Nephron progenitor cell (in vitro differentiated cells): ENCODE measurements around the gene NEMP1.

Experiments used
- DNase-seq: peaks from one replicate; pipeline ENCODE4 v3.0.0; 2021
- H3K27ac Mint-ChIP-seq: 2 replicates; pipeline ENCODE4 v1.8.0; 2021; ENCODE audit warnings: mild to moderate bottlenecking, moderate library complexity, mixed read lengths
- H3K27me3 Mint-ChIP-seq: 2 replicates; pipeline ENCODE4 v1.8.0; 2021; ENCODE audit warnings: mild to moderate bottlenecking, low read depth, mixed read lengths; ENCODE audit not compliant: poor library complexity
- H3K36me3 Mint-ChIP-seq: 2 replicates; pipeline ENCODE4 v1.8.0; 2021; ENCODE audit warnings: low read depth, mixed read lengths
- H3K4me1 Mint-ChIP-seq: 2 replicates; pipeline ENCODE4 v1.8.0; 2021; ENCODE audit warnings: mixed read lengths
- H3K4me3 Mint-ChIP-seq: 2 replicates; pipeline ENCODE4 v1.8.0; 2021; ENCODE audit warnings: mild to moderate bottlenecking, moderate library complexity, mixed read lengths
- H3K9me3 Mint-ChIP-seq: 2 replicates; pipeline ENCODE4 v1.8.0; 2021; ENCODE audit warnings: mild to moderate bottlenecking, moderate library complexity, mixed read lengths
- TF ChIP-seq, protein P1 (sequence below): fragments of 200-600 bp; sonication (generic); IDR thresholded peaks from 2 replicates; pipeline ENCODE4 v1.5.0; 2021; ENCODE audit warnings: antibody characterized with exemption

Gene NEMP1

DNA sequence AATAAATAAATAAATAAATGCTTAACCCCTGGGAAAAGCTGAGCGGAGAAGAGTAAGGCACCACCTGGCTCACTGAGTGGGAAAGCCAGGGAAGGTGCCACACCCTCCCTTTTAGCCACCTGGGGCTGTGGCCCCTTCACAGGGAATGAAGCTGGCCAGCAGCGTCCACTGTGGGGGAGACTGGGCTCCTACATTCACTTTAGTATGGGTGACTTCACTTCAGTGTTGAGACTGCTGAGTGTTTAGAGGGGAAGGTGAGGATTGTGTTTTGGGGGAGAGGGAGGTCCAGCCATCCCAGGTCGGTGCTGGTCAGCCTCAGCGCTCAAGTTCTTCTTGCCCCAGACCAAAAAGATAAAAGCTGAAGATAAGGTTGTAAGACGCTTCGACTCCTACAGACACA is 11.9 kb upstream of the NEMP1 start:
- H3K9me3 Mint-ChIP-seq = no peaks in the 10 kb centered on the region
- no peak for DNase-seq
- H3K4me3 Mint-ChIP-seq = peak overlapping the region; percentile 98
- TF ChIP-seq, protein P1, sequence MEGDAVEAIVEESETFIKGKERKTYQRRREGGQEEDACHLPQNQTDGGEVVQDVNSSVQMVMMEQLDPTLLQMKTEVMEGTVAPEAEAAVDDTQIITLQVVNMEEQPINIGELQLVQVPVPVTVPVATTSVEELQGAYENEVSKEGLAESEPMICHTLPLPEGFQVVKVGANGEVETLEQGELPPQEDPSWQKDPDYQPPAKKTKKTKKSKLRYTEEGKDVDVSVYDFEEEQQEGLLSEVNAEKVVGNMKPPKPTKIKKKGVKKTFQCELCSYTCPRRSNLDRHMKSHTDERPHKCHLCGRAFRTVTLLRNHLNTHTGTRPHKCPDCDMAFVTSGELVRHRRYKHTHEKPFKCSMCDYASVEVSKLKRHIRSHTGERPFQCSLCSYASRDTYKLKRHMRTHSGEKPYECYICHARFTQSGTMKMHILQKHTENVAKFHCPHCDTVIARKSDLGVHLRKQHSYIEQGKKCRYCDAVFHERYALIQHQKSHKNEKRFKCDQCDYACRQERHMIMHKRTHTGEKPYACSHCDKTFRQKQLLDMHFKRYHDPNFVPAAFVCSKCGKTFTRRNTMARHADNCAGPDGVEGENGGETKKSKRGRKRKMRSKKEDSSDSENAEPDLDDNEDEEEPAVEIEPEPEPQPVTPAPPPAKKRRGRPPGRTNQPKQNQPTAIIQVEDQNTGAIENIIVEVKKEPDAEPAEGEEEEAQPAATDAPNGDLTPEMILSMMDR = no peak
- no peak overlapping the region for H3K27ac Mint-ChIP-seq
- H3K27me3 Mint-ChIP-seq = no peaks in the 10 kb centered on the region
- H3K36me3 Mint-ChIP-seq = peaks cover 30% of the 10 kb centered on the region
- H3K4me1 Mint-ChIP-seq = peaks cover 79% of the 10 kb centered on the region

DNA sequence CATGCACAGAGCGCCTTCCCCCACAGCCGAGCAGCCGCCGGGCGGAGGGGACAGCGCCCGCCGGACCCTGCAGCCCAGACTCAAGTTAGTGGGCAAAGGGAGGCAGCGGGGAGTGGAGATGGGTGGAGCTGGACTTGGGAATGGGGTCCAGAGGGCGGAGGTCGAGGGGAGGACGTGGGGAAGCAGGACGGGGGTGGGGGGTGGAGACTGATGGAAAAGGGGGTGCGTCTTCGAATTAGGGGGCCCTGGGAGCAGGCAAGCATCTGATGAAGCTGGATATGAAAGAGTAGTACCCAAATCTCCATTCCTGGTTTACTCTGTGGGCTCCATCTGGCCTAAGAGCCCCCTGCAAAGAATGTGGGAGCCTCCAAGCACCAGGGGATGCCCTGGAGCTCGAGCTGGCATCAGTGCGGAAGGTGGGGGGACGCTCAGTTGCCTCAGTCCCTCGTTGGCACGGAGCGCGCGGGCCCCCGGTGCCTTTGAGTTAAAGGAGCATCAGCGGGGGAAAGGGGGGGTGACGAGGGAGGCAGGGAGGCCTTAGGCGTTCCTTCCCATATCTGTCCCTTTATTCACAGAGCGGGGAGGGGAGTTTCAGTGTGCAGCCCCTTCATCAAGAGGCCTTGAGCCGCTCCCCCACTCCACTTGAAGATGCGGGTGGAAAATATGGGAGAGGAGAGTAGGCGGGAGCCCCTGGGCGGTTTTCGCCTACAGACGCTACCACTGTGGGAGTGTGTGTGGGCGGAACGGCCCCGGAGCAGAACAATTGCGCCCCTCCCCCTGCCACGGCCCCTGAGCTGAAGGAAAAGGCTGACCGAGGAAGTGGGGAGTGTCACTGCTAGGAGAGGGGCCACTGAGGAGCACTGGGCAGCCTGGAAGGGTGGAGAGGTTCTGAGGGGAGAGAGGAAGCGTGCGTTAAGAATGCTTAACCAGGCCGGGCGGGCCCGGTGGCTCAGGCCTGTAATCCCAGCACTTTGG is 11.0 kb upstream of the NEMP1 start:
- TF ChIP-seq, protein P1 = no peak
- no peaks in the 10 kb centered on the region for H3K9me3 Mint-ChIP-seq
- peak overlapping the region; percentile 98 for H3K4me3 Mint-ChIP-seq
- H3K36me3 Mint-ChIP-seq = peaks cover 22% of the 10 kb centered on the region
- H3K27me3 Mint-ChIP-seq = no peaks in the 10 kb centered on the region
- peak overlapping the region; percentile 74 for H3K27ac Mint-ChIP-seq
- DNase-seq = peak; percentile 76
- H3K4me1 Mint-ChIP-seq = peaks cover 81% of the 10 kb centered on the region

DNA sequence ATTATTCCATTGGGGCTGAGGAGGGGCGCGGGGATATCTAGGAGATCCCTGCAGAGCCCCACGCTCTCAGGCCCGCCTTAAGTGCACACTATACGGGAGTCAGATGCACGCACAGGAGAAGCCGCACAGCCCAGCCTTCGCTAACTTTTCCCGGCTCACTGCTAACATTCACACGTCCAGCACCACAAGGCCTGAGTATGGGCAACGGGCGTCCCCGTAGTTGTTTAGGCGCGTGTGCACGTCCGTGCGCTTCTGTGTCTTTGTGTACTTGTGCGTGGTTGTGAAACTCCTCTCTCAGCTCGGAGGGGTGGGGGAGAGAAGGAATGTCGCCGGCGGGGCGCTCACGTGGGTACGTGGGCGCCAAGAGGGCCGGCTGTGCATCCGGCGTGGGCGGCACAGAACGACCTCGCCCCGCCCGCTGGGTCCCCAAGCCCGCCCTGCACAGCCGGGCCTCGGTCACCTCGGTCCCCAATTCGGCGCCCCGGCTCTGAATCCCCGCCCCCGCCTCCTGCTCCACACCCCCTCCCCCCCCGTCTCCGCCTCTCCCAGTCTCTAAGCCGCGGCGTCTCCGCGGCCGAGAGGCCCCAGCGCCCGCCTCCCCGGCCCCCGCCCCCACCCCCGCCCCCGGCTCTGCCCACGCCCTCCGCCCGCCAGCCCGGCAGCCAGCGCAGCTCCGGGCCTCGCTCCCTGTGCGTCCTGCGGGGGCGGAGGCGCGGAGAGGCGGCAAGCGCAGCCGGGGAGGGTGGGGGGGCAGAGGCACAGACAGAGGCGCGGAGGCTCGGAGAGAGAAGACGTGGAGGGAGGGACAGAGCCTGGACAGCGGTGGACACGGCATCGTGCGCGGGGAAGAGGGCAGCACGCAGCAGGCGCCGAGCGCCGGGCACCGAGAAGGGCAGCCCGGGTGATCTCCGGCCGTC is 10.0 kb upstream of the NEMP1 start, which contains the start of gene NAB2:
Gene NAB2, plus strand, starts transcription at position 761 of the 917 bp plus-strand sequence. CDS start 158 bp downstream, outside the sequence.
- H3K36me3 Mint-ChIP-seq = peaks cover 26% of the 10 kb centered on the region
- peaks cover 80% of the 10 kb centered on the region for H3K4me1 Mint-ChIP-seq
- DNase-seq = peak; percentile 95
- H3K4me3 Mint-ChIP-seq = peak within 1 kb of the TSS; percentile 98
- peak within 1 kb of the TSS; percentile 99 for H3K27ac Mint-ChIP-seq
- no peaks in the 10 kb centered on the region for H3K27me3 Mint-ChIP-seq
- no peaks in the 10 kb centered on the region for H3K9me3 Mint-ChIP-seq
- TF ChIP-seq, protein P1 = no peak

DNA sequence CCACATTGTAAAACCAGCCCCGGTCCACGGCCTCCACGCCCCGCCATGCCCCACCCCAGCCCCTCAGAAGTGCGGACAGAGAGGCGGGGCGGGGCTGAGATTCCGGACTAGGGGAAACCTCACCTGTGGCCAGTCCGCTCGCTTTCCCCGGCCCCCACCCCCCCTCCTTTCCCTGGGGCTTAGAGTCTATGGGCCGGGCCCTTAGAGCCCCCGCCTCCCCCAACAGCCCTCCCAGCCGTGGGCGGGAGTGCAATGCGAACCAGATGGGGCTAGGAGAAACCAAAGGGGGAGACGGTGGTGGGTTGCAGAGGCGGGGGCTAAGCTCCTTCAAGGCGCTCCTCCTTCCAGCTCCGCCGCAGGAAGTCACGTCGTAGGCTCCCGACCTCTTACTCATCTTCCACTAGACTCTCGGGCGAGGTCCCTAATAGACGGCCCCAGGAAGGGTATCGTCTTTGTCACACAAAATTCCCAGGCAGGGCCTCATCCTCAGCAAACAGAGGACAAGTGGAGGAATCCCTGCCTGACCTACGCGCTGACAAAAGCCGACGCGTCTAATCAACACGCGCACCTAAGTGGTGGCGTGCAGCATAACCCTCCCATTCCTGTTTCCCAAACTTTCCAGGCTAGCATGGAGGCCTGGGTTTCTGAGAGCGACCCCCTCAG is 9.2 kb upstream of the NEMP1 start:
- TF ChIP-seq, protein P1 = no peak
- Mint-ChIP-seq H3K4me1 (peaks cover 78% of the 10 kb centered on the region), H3K27ac (peak overlapping the region; percentile 99), H3K36me3 (peaks cover 25% of the 10 kb centered on the region), H3K4me3 (peak overlapping the region; percentile 88), H3K27me3 (no peaks in the 10 kb centered on the region), H3K9me3 (no peaks in the 10 kb centered on the region)
- peak; percentile 78 for DNase-seq

DNA sequence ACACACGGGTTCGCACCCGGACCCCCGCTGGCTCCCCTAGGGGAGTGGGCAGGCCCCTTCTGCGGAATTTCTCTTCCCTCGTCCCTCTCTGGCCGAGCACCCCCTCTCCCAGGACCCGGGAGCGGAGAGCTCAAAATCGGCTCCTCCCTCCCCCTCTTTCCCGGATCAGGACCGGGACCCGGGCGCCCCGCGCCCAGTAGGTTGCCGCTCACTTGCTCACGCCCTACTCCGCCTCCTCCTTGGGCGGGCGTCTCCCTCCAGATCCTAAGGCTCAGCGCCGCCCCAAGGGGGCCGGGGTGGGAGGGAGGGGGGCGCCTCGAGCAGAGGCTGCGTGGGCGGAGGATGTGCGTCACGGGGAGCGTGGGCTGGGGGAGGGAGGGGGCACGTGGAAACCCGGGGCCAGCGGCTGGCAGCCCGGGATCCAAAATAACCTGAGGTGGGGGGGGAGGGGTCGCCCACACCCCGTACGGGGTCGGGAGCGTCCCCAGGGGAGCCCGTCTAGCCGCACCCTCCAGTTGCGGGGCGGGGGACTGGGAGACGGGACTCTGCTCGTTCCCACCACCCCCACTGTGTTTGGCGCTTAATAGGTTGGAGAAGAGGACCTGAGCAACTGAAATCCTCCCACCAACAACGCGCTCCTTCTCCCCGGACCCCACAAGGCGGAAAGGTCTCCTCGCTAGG is 8.6 kb upstream of the NEMP1 start:
- Mint-ChIP-seq H3K9me3 (no peaks in the 10 kb centered on the region), H3K36me3 (peaks cover 18% of the 10 kb centered on the region), H3K4me1 (peaks cover 72% of the 10 kb centered on the region), H3K27me3 (no peaks in the 10 kb centered on the region), H3K4me3 (peak overlapping the region; percentile 88), H3K27ac (peak overlapping the region; percentile 97)
- TF ChIP-seq, protein P1 = no peak
- DNase-seq = peak; percentile 66
